HFFc6 (cell line): ENCODE data around the gene NCBP2. TPM values are rescaled to one million over a fixed set of nuclear protein-coding genes. Genes with fewer than 3 reads are reported as not detected.
A peak's percentile ranks its signal among the peaks of the same experiment; 100 is the strongest.

ENCODE experiments used
- DNase-seq: peaks from one replicate; pipeline ENCODE4 v3.0.0-alpha.2; 2018
- H3K27ac Mint-ChIP-seq: 2 replicates; pipeline ENCODE4 v1.8.0; 2020; ENCODE audit warnings: mild to moderate bottlenecking, mixed read lengths
- H3K27me3 Mint-ChIP-seq: 2 replicates; pipeline ENCODE4 v1.8.0; 2021; ENCODE audit warnings: mild to moderate bottlenecking, moderate library complexity, mixed read lengths; ENCODE audit not compliant: insufficient read depth
- H3K36me3 Mint-ChIP-seq: 2 replicates; pipeline ENCODE4 v1.8.0; 2021; ENCODE audit warnings: low read depth, mixed read lengths
- H3K4me1 Mint-ChIP-seq: 2 replicates; pipeline ENCODE4 v1.8.0; 2020; ENCODE audit warnings: low read depth, mixed read lengths
- H3K4me3 Mint-ChIP-seq: 2 replicates; pipeline ENCODE4 v1.8.0; 2020; ENCODE audit warnings: mild to moderate bottlenecking, moderate library complexity, mixed read lengths
- H3K9me3 Mint-ChIP-seq: 2 replicates; pipeline ENCODE4 v1.8.0; 2020; ENCODE audit warnings: mild to moderate bottlenecking, mixed read lengths
- CTCF ChIP-seq: fragments of 200-600 bp; sonication (generic); IDR thresholded peaks from 2 replicates; pipeline ENCODE4 v1.5.0; 2021; ENCODE audit warnings: antibody characterized with exemption, mild to moderate bottlenecking
- total RNA-seq, 6 experiments: library from RNA; stranded (reverse); fragmentation: NEBNext Ultra II Directional; extraction: Animal tissue kit (Norgen Biotek cat#: 25700); gene quantifications; 2 replicates in 1 of 6; 3 replicates in 5 of 6; pipeline ENCODE4 v1.2.3, GENCODE V29; 2021

Gene NCBP2
- total RNA-seq, 6 experiments from 2014 or later: 73.6 to 82.2 (median 76.3) TPM

GRCh38 chr3:196970547-196971093 is 28.3 kb upstream of the NCBP2 start:
- no peak for DNase-seq
- peaks cover 14% of the 10 kb centered on the region; the same call in 1 of the 2 replicates for H3K4me1 Mint-ChIP-seq
- no peaks in the 10 kb centered on the region for H3K36me3 Mint-ChIP-seq
- no peaks in the 10 kb centered on the region for H3K9me3 Mint-ChIP-seq
- peaks cover 6% of the 10 kb centered on the region; the same call in 1 of the 2 replicates for H3K27me3 Mint-ChIP-seq
- H3K27ac Mint-ChIP-seq: no peak overlapping the region
- peak overlapping the region; percentile 53 for H3K4me3 Mint-ChIP-seq
- no peak for TF ChIP-seq CTCF

- Mint-ChIP-seq H3K4me3 (peak overlapping the region; percentile 53), H3K27me3 (peaks cover 6% of the 10 kb centered on the region; the same call in 1 of the 2 replicates), H3K36me3 (no peaks in the 10 kb centered on the region), H3K9me3 (no peaks in the 10 kb centered on the region), H3K4me1 (peaks cover 14% of the 10 kb centered on the region; the same call in 1 of the 2 replicates), H3K27ac (no peak overlapping the region)
- DNase-seq: no peak
- peak; percentile 89 for TF ChIP-seq CTCF
These were observed 27.6 kb upstream of the NCBP2 start for GRCh38 chr3:196969660-196970546.

- H3K9me3 Mint-ChIP-seq: no peaks in the 10 kb centered on the region
- no peaks in the 10 kb centered on the region for H3K36me3 Mint-ChIP-seq
- H3K4me1 Mint-ChIP-seq: peaks cover 14% of the 10 kb centered on the region; the same call in 1 of the 2 replicates
- TF ChIP-seq CTCF: no peak
- no peak overlapping the region for H3K27ac Mint-ChIP-seq
- peak overlapping the region; percentile 69 for H3K4me3 Mint-ChIP-seq
- peaks cover 6% of the 10 kb centered on the region; the same call in 1 of the 2 replicates for H3K27me3 Mint-ChIP-seq
- no peak for DNase-seq
These were observed 26.9 kb upstream of the NCBP2 start for GRCh38 chr3:196969134-196969659.

- Mint-ChIP-seq H3K36me3 (no peaks in the 10 kb centered on the region), H3K27ac (no peak within 1 kb of the TSS), H3K9me3 (no peaks in the 10 kb centered on the region), H3K4me1 (peaks cover 14% of the 10 kb centered on the region; the same call in 1 of the 2 replicates), H3K27me3 (peaks cover 6% of the 10 kb centered on the region; the same call in 1 of the 2 replicates), H3K4me3 (peak within 1 kb of the TSS; percentile 83)
- DNase-seq: no peak
- no peak for TF ChIP-seq CTCF
These were observed 26.2 kb upstream of the NCBP2 start, which contains the start of gene PIGZ for GRCh38 chr3:196968233-196969133. Gene PIGZ, minus strand, starts transcription at chr3:196968833. Its CDS starts 16,802 bp downstream, at chr3:196952031.
